ENCODE data around the gene PSG3.
"Not testable (repeated sequence)": the region's sequence is repeated elsewhere in the genome, so short reads cannot be mapped to it uniquely, and the experiment has no call there.

- TF ChIP-seq CTCF (IDR thresholded peaks at IDR 0.05); EZH2 (IDR thresholded peaks at IDR 0.05; ENCODE audit: borderline replicate concordance, insufficient read depth, low read depth, low read length, poor library complexity, severe bottlenecking): not testable (repeated sequence)
Measured at GRCh38 chr19:42674549-42674948, 65.7 kb downstream of the PSG3 start.

All from B cell (primary cell).